Stimulated activated CD4-positive, alpha-beta T cell treated with anti-CD3 and anti-CD28 coated beads, TNF-alpha, amount 100 ng/mL, for 4 hours (primary cell): ENCODE data around the gene LIN52.

Experiments used
- DNase-seq, 3 experiments: peaks; one replicate each; pipeline ENCODE4 v3.0.0-alpha.2; 2020; ENCODE audit warnings: low read depth in 3 of 3

Gene LIN52

DNA sequence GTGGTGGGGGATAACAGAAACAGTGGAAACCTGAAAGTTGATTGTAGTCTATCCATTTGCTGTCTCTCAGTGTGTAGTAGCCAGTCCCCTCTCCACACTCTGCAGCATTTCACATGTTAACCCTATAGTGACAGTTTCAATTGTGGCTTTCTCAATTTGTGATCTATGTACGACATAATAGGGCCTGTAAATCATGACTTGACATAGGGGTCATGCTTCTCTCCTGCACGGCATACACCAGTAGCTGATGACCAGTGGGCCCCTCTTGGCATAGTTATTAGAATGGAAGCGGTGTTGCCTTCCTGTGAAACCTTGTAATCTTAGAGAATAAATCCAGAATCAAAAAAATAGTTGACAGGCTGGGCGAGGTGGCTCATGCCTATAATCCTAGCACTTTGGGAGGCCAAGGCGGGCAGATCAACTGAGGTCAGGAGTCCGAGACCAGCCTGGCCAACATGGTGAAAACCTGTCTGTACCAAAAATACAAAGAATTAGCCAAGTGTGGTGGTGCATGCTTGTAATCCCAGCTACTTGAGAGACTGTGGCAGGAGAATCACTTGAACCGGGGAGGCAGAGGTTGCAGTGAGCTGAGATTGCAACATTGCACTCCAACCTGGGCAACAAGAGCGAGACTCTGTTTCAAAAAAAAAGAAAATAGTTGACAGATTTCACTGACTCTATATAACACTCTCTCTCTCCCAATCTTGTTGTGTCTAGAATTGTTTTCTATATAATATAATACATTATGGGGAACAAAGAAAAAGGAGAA, 109.9 kb downstream of the LIN52 start:
- DNase-seq = no peak

DNA sequence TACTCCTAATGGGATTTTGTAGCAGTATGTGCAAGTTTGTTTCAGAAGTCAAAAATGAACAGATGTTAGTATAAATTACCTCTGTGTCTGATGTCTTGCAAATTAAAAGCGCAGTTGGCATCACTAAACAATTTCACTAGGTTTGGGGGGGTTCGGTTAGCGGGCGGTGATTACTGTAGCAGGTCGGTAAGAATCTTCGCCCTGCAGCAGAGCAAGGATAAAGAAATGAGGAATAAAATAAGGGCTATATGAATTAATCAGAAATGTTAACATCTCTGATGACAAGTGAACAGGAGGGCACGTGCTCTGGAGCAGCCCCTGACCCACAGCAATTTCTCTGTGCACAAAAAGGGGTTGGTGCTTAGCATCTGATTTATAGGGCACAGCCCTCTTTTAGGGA, 110.9 kb downstream of the LIN52 start:
- DNase-seq = no peak

DNA sequence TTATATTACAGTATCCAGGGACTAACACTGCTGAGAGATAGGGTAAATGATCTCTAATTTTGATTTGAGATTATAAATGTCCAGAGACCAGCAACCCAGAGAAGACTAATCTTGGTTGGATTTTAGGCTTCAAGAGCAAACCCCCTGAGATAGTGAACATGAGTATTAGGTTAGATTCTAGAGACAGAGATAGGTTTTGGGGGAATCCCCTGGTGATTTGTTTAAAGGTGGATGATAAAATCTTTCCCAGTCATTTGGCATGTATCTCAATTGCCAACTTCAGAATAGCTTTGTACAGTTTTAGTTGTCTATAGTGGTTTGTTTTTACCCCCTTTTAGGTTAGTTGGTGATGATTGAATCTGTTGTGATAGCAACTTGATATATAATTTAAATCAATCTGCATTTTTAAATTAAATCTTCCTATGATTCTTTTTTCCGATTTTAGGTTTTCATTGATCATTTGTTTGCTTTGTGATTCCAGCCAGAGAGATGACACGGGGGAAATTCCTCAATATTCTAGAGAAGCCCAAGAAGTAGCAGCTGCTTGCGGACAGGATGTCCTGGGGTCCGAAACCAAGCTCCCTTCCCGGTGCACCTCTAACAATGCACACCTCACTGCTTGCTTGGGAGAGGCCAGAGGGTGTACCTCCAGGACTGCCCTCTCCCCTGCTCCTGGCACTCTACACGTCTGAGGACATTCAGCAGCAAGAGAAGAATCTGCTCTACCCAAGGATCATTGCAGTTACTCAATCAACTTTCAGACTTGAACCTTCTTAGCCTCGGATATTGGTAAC, 113.9 kb downstream of the LIN52 start:
- DNase-seq = no peak

DNA sequence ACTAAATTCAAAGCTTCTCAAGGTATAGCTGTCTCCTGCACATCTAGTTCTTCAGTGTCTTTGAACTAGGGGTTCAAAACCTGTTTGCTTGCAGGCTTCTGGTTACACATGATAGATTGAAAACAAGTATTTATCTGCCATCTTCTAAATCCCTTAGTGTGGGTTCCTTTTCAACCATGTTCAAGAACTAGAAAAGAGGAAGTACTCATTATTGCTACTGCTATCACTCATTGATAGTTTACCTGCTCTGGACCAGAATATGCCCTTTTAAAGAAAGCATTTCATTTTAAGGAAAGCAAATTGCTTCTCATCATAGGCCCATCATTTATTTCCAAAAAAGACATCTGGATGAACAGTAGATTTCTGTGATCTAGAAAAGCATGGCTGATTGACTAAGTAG, 117.4 kb downstream of the LIN52 start:
- no peak for DNase-seq

DNA sequence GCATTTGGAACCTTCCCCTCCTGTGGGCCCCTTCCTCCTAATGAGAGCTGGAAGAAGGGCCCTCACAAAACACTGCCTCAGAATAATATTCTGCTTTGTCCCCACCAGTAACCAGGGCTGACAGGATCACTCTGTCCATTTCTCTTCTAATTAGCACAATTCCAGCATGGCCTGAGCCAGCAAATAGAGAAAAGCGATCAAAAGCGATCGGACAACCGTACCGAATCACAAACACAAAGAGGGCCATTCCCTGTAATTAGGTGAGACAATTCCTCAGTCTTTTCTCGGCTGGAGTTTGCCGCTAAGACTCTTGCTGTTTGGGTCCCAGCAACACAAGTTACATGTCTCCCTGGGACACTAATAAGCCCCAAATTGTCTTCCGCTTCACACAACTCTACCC, 118.9 kb downstream of the LIN52 start:
- DNase-seq = no peak

DNA sequence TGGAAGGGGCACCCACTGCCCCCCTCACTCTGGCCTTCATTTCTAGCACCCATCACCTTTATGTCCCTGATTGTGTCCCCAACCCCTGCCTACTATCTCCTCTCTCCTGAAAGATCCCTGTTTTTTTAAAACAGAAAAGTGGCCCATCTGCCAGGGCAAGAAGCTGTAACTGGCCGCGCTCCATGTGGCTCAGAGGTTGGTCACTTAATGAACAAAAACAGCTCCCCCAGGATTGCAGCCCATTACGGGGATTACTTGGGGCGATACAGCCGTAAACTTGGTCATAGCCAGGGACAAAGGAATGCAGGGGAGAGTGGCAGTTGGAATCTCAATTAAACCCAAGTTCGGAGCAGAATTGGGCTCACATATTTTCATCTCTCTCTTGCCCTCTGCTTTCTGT, 119.7 kb downstream of the LIN52 start:
- DNase-seq = no peak

- no peak for DNase-seq
These were observed 121.1 kb downstream of the LIN52 start for GRCh38 chr14:74205882-74206281.

DNA sequence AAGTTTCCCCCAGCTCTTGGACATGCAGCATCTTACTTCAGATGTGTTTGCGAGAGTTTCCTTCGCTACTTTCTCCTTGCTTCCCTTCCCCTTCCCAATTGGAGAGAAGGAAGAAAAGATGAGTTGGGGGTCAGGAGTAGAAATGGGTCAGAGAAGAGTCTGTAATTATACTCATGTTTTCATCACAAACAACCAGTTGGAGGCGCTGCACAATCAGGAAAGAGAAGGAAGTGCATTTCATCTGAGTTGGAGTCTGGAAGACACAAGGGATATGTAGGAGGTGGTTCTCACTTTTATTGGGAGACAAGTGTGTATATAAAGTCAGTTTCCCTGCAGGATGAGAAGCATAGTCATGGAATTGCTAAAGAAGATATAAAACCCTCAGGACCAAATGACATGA, 123.2 kb downstream of the LIN52 start:
- no peak for DNase-seq

GRCh38 chr14:74208642-74209041, 123.9 kb downstream of the LIN52 start:
- DNase-seq = no peak

- DNase-seq = no peak
These were observed 127.3 kb downstream of the LIN52 start for GRCh38 chr14:74211945-74212580.

GRCh38 chr14:74213907-74214803, 129.4 kb downstream of the LIN52 start:
- no peak for DNase-seq

DNA sequence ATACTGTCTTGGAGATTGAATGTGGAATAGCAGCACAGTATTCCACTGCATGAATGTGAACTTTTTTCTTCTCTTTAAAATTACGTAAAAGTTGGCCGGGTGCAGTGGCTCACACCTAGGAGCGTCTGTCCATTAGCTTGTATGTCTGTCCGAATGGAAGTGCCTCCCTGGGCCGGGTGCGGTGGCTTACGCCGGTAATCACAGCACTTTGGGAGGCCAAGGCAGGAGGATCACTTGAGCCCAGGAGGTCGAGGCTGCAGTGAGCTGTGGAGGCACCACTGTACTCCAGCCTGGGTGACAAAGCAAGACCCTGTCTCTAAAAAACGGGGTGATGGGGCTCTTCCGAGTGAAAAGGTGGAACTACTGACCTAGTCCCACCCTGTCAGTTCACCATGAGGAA, 131.9 kb downstream of the LIN52 start:
- no peak for DNase-seq

GRCh38 chr14:74217672-74218448, 133.1 kb downstream of the LIN52 start:
- peak; percentile 56 to 66 (median 63) for DNase-seq

- no peak for DNase-seq
These were observed 133.7 kb downstream of the LIN52 start for GRCh38 chr14:74218462-74218861.

DNA sequence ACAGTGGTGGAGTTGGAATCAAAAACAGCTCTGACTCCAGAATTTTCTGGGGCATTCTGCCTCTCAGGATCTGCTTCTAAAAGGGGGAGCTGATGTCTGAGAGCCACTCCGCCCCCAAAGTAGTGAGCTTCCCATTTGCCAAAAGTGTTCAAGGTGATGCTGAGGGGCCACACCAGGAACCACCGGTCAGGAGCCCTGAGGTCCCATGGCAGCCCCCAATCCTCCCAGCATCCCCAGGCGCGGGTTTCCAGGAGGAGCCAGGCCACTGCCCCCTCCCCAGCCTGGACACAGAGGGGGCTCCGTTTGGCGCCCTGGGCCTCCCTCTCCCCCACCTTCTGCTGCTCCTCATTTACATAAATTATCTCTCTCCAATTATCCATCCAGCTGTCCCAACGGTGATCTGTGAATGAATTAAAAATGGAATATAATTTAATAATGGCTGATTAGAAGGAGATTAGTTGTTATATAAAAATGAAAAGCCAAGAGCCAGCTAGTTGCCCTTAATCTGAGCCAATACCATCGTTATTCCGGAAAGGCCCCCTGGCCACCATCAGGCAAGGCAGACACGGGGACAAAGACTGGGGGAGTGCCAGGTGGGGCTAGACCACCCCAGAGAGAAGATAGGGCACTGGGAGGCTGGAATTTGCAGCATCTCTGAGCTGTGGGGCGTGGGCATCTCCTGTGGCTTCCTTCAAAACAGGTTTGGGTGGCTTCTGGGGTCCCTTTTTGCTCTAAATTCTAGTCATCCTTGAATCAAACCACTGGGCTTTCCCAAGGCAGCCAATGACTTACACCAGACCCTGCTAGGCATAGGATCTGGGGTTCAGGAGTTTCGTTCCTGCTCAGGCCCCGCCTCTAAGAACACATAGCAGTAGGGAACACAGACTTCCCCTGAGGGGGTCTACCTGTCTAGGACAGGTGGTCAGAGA, 134.8 kb downstream of the LIN52 start:
- no peak for DNase-seq

- DNase-seq = no peak
These were observed 136.2 kb downstream of the LIN52 start for GRCh38 chr14:74220991-74221390.

DNA sequence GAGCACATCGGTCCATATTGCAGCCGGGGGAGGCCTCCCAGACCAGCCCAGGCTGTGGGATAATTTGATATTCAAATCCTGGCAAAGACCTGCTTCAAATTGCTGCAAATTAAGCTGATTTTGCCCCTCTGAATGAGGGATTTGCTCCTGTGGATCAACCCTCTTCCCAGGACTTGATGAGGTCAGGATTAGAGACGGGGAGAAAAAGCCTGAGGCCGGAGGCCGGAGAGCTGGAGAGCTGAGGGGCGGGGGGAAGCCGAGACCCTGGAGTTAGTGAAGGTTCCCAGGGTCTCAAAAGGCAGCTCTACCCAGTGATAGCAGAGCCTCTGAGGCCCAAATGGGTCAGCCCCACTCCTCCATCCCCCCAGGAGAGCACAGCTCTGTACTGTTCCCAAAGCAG, 137.0 kb downstream of the LIN52 start:
- DNase-seq = no peak

GRCh38 chr14:74223016-74223415, 138.3 kb downstream of the LIN52 start:
- no peak for DNase-seq

GRCh38 chr14:74231784-74232183, 147.0 kb downstream of the LIN52 start:
- DNase-seq = no peak

GRCh38 chr14:74235017-74235416, 150.3 kb downstream of the LIN52 start:
- DNase-seq = no peak
